PC-3 (cell line): ENCODE results near the gene BRF1.

Experiments used
- EZH2 ChIP-seq: fragments of 300-600 bp; sonication (generic); IDR thresholded peaks from one replicate; pipeline ENCODE4 v1.6.1; 2017; ENCODE audit warnings: antibody characterized with exemption, mild to moderate bottlenecking, low read length; ENCODE audit not compliant: unreplicated experiment
- EZH2phosphoT487 ChIP-seq: fragments of 300-600 bp; sonication (generic); IDR thresholded peaks from 2 replicates; pipeline ENCODE4 v1.6.1; 2018; ENCODE audit warnings: mild to moderate bottlenecking, antibody characterized with exemption, low read length, borderline replicate concordance
- TF ChIP-seq, protein P1 (sequence below): fragments of 300-600 bp; sonication (generic); conservative IDR thresholded peaks from 2 replicates; pipeline ENCODE4 v1.5.1; 2017; ENCODE audit warnings: antibody characterized with exemption, low read depth, mild to moderate bottlenecking, low read length

DNA sequence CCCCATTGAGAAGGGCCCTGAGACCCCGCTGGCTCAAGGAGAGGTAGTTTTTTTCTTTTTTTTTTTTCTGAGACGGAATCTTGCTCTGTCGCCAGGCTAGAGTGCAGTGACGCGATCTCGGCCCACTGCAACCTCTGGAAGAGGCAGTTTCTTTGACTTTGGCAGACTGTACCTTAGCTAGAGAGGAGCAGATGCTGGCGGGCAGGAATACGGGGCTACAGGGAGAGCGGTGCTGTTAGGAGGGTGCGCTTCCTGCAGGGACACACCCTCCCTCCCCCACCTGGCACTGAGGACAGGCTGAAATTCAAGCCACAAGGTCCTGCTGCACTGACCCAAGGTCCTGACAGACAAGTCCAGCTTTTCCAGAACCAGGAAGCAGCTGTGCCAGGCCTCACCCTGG is 87.4 kb downstream of the BRF1 start:
- TF ChIP-seq EZH2phosphoT487: no peak
- TF ChIP-seq, protein P1, sequence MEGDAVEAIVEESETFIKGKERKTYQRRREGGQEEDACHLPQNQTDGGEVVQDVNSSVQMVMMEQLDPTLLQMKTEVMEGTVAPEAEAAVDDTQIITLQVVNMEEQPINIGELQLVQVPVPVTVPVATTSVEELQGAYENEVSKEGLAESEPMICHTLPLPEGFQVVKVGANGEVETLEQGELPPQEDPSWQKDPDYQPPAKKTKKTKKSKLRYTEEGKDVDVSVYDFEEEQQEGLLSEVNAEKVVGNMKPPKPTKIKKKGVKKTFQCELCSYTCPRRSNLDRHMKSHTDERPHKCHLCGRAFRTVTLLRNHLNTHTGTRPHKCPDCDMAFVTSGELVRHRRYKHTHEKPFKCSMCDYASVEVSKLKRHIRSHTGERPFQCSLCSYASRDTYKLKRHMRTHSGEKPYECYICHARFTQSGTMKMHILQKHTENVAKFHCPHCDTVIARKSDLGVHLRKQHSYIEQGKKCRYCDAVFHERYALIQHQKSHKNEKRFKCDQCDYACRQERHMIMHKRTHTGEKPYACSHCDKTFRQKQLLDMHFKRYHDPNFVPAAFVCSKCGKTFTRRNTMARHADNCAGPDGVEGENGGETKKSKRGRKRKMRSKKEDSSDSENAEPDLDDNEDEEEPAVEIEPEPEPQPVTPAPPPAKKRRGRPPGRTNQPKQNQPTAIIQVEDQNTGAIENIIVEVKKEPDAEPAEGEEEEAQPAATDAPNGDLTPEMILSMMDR: no peak
- no peak for TF ChIP-seq EZH2
